Esophagus muscularis mucosa (tissue), 4 donors: ENCODE measurements around the gene TNNC2. TPM values are rescaled to one million over a fixed set of nuclear protein-coding genes. Genes with fewer than 3 reads are reported as not detected.

Experiments used
- DNase-seq: peaks from one replicate; pipeline ENCODE4 v3.0.0-alpha.2; 2017; ENCODE audit errors: extremely low spot score
- H3K27ac ChIP-seq, 4 donors: fragments of 200-600 bp; sonication (generic); replicated peaks in 1 of 4; 1 replicate in 3 of 4; 2 replicates in 1 of 4; pipeline ENCODE4 v1.5.1; 2016 to 2019; ENCODE audit warnings: mild to moderate bottlenecking in 1 of 4
- H3K27me3 ChIP-seq, 4 donors: fragments of 200-600 bp; sonication (generic); one replicate each; pipeline versions ENCODE4 v1.5.1 to v1.6.0; 2016 to 2019
- H3K36me3 ChIP-seq, 4 donors: fragments of 200-600 bp; sonication (generic); one replicate each; pipeline ENCODE4 v1.5.1; 2016 to 2019
- H3K4me1 ChIP-seq, 4 donors: fragments of 200-600 bp; sonication (generic); one replicate each; pipeline ENCODE4 v1.5.1; 2016 to 2019
- H3K4me3 ChIP-seq, 4 donors: fragments of 200-600 bp; sonication (generic); 1 replicate in 2 of 4; 2 replicates in 2 of 4; pipeline ENCODE4 v1.5.1; 2016 to 2019; ENCODE audit warnings: mild to moderate bottlenecking in 4 of 4, moderate library complexity in 1 of 4
- H3K9me3 ChIP-seq, 4 donors: fragments of 200-600 bp; sonication (generic); 1 replicate in 3 of 4; 2 replicates in 1 of 4; pipeline ENCODE4 v1.5.1; 2016 to 2019
- CTCF ChIP-seq, 3 experiments: fragments of 200-600 bp in 2 of 3; fragments of 450-650 bp in 1 of 3; sonication (generic) in 2 of 3; IDR thresholded peaks; one replicate each; pipeline ENCODE4 v1.5.1; 2017 to 2019; ENCODE audit warnings: antibody characterized with exemption in 3 of 3, mild to moderate bottlenecking in 2 of 3, moderate library complexity in 1 of 3
- EP300 ChIP-seq: sonication (generic); formaldehyde crosslinking; IDR thresholded peaks from one replicate; pipeline ENCODE4 v1.6.1; 2017; ENCODE audit warnings: antibody characterized with exemption
- POLR2A ChIP-seq: fragments of 450-650 bp; IDR thresholded peaks from one replicate; pipeline ENCODE4 v1.6.1; 2017; ENCODE audit warnings: antibody characterized with exemption, moderate library complexity, mild to moderate bottlenecking, low read depth
- POLR2AphosphoS5 ChIP-seq, 2 donors: sonication (generic); formaldehyde crosslinking; IDR thresholded peaks; one replicate each; pipeline ENCODE4 v1.6.1; 2017; ENCODE audit warnings: antibody characterized with exemption in 2 of 2
- WGBS: methylation state at CpG from one replicate; pipeline ENCODE4 v1.1.5; 2018; 5-methylcytosine and 5-hydroxymethylcytosine counted together
- intact Hi-C: fragments of 100-400 bp; cut with DNase I; formaldehyde crosslinking; loops from one replicate; pipeline ENCODE4 v1.15.1; 2023
- total RNA-seq, 4 donors: library from RNA; depleted of rRNA; stranded (reverse); fragments of >200 nt; gene quantifications; one replicate each; pipeline versions ENCODE4 v1.1.0 to v1.2.1, GENCODE V29; 2016

TNNC2 gene
- total RNA-seq, 4 donors from 2014 or later: 0.46 to 3.1 (median 1.8) TPM

DNA sequence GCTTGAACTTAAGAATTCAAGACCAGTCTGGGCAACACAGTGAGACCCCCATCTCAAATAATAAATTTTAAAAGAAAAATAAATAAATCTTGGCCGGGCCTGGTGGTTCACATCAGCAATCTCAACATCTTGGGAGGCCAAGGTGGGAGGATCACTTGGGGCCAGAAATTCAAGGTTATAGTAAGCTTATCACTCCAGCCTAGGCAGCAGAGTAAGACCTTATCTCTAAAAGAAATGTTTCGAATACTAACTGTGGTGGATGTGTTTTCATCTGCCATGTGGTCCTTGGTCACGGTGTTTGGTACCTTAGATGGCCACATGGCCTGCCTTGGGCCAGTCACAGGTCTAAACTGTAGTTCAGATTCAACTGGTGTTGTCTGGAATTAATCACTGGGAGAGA is 8.9 kb downstream of the TNNC2 start:
- TF ChIP-seq CTCF (IDR thresholded peaks at IDR 0.05) (no peak), EP300 (no peak), POLR2A (no peak), POLR2AphosphoS5 (IDR thresholded peaks at IDR 0.05) (no peak)
- DNase-seq: no peak
- H3K27ac ChIP-seq: peak overlapping the region; percentile 50 to 60 (median 57)
- H3K36me3 ChIP-seq: no peaks in the 10 kb centered on the region
- 66% methylated on average over 3 of the region's 3 CpGs for WGBS
- no peak overlapping the region for H3K4me3 ChIP-seq
- H3K27me3 ChIP-seq: peaks cover 0 to 17% (median 0%) of the 10 kb centered on the region in 4 donors
- intact Hi-C loops: no loop called here
- H3K9me3 ChIP-seq: no peaks in the 10 kb centered on the region
- H3K4me1 ChIP-seq: peaks cover 6 to 28% (median 25%) of the 10 kb centered on the region in 4 donors

- intact Hi-C loops: no loop called here
- peaks cover 0 to 11% (median 0%) of the 10 kb centered on the region in 4 donors for H3K27me3 ChIP-seq
- peaks cover 4 to 28% (median 24%) of the 10 kb centered on the region in 4 donors for H3K4me1 ChIP-seq
- H3K36me3 ChIP-seq: no peaks in the 10 kb centered on the region
- no peaks in the 10 kb centered on the region for H3K9me3 ChIP-seq
- H3K4me3 ChIP-seq: no peak overlapping the region
- no peak for DNase-seq
- no peak for TF ChIP-seq POLR2AphosphoS5 (IDR thresholded peaks at IDR 0.05)
- TF ChIP-seq POLR2A: no peak
- TF ChIP-seq EP300: no peak
- TF ChIP-seq CTCF (IDR thresholded peaks at IDR 0.05): no peak
- H3K27ac ChIP-seq: peak overlapping the region; percentile 50 to 60 (median 57)
- 58% methylated on average over 9 of the region's 9 CpGs for whole genome bisulfite sequencing
These were observed 9.5 kb downstream of the TNNC2 start for GRCh38 chr20:45817376-45818194.

GRCh38 chr20:45816951-45817350 is 10.2 kb downstream of the TNNC2 start:
- Histone ChIP-seq H3K27me3 (peaks cover 0 to 4% (median 0%) of the 10 kb centered on the region in 4 donors), H3K4me1 (peaks cover 5 to 26% (median 24%) of the 10 kb centered on the region in 4 donors), H3K27ac (peak overlapping the region; percentile 50 to 60 (median 57)), H3K9me3 (no peaks in the 10 kb centered on the region), H3K36me3 (no peaks in the 10 kb centered on the region), H3K4me3 (no peak overlapping the region)
- TF ChIP-seq POLR2A: no peak
- no peak for TF ChIP-seq EP300
- TF ChIP-seq CTCF (IDR thresholded peaks at IDR 0.05): no peak
- no peak for TF ChIP-seq POLR2AphosphoS5 (IDR thresholded peaks at IDR 0.05)
- intact Hi-C loops: no loop called here
- no peak for DNase-seq
- WGBS: 91% methylated on average over 3 of the region's 3 CpGs

- 73% methylated on average over 3 of the region's 3 CpGs for WGBS
These were observed 12.8 kb downstream of the TNNC2 start for GRCh38 chr20:45814314-45814713.

More at GRCh38 chr20:45814314-45814713, 12.8 kb downstream of the TNNC2 start:
- TF ChIP-seq EP300 (no peak), POLR2A (no peak), CTCF (IDR thresholded peaks at IDR 0.05) (no peak), POLR2AphosphoS5 (IDR thresholded peaks at IDR 0.05) (no peak)
- intact Hi-C loops: loop anchor here (5.0 kb wide), 1 partner anchor 153 kb away; no protein-coding TSS in a partner anchor
- Histone ChIP-seq H3K27me3 (no peaks in the 10 kb centered on the region), H3K4me1 (peaks cover 5 to 34% (median 28%) of the 10 kb centered on the region in 4 donors), H3K9me3 (no peaks in the 10 kb centered on the region), H3K36me3 (peaks cover 18 to 25% (median 23%) of the 10 kb centered on the region in 4 donors), H3K27ac (no peak overlapping the region), H3K4me3 (no peak overlapping the region)
- DNase-seq: no peak
